HG02840 (cell line): ENCODE results near the gene SLIT3.

Experiments
- ATAC-seq: cut with Tn5 transposase; IDR thresholded peaks from one replicate; pipeline ENCODE4 v1.9.1; 2021; ENCODE audit warnings: mild to moderate bottlenecking, moderate library complexity, moderate number of reproducible peaks; ENCODE audit not compliant: unreplicated experiment, low FRiP score

Gene SLIT3

DNA sequence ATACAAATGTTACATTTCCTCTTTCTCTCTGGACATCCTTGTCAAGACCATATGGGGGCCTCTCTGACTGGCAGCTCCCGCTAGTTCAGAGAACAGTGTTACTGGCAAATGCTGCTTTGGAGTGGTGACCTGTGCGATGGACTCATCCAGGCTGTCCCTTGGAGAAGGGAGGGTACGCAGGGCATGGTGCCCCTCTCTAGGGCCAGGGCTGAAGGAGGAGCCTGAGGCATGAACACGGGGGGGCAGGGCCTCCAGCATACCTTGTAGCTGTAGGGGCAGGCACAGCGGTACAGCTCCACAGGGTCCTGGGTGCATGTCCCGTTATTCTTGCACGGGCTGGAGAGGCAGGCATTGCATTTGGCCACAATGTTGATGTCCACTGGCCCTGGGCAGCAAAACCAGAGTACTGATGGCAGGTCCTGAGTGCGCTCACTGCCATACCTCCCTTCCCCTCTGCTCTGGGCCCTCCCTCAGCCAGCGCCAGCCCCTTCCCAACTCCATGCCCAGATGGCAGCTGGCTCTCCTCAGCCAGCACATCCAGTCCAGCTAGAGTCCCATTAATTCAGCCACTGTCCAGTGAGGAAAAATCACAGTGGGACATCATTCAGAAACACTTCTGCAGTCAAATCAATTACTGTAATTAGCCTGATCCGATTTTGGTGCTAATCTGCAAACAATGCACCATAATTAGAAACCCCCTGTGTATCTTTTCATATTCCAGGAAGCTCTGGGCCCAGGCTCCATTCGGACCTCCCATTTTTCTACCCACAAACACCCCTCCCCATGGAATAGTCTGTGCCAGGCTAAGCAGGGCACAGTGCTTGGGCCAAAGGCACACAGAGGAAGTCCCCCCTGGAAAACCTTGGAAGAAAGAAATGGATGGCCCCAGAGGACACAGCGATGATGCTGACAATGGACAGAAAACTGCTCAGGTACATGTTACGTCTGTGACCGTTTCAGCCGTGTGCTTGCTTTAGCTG lies 592.9 kb downstream of the SLIT3 start:
- no peak for ATAC-seq

DNA sequence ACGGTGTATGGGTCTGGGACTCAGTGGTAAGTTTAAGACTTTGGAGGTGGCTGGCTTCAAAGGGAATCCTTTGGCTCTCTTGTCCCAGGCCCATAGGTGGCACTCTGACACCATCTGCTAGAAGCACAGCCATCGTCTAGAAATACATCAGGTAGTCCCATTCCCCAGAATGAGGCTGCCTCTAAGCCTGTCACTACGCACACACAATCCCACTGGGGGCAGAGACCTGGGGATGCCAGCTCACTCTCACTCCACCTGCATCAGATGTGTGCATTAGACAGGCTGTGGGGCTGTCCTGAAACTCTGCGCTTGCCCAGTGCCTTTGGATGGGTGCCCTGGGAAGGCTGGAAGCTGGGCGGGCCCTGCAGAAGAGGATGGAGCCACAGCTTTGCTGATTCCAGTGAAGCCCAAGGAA lies 594.3 kb downstream of the SLIT3 start:
- no peak for ATAC-seq

DNA sequence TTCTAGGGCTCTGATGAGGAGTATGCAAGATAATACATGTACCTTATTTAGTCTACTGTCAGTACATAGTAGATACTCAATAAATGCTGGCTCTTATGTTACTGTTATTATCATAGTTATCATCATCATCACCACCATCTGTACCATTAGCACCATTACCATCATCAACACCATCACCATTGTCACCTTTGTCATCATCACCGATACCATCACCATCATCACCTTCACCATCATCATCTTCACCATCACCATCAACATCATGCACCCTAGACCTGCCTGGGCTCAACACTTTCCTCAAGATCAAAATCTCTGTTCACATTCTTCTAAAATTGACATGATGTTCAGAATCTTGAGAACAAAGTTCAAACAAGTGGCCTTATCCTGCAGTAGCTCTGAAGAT lies 595.6 kb downstream of the SLIT3 start:
- no peak for ATAC-seq

DNA sequence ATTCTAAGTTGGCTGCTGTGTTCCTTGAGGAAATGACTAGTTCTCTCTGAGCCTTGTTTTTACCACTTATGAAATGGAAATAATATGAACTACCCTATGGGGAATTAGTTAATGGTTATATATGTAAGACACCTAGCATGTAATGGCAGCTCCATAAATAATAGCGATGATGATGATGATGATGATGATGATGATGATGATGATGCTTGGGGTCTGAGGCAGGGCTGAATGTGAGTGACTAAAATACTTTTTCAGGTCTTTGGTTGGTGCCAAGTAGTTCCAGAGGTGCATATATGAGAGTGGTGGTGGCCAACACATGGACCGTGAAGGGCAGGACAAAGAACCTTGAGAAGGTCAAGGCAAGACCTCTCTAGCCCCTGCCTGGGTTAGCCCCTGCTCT lies 598.4 kb downstream of the SLIT3 start:
- no peak for ATAC-seq

DNA sequence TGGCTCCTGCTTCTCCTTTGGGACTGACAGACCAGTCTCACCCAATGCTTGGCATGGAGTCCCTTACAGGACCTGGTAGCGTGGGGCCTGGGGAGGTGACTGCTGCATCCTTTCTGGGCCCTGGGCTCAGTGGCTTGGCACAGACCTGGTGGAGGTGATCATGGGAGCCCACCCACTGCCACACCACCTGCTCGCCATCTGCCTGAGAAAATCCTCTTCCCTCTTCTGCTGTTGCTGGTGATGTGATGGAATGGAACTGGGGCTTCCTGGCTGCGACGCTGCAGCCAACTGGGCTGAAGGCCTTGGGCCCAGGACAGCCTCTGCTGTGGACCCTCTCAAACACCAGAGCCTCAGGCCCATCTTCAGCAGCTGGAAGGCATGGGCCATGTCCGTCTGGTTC lies 599.3 kb downstream of the SLIT3 start:
- ATAC-seq = no peak

DNA sequence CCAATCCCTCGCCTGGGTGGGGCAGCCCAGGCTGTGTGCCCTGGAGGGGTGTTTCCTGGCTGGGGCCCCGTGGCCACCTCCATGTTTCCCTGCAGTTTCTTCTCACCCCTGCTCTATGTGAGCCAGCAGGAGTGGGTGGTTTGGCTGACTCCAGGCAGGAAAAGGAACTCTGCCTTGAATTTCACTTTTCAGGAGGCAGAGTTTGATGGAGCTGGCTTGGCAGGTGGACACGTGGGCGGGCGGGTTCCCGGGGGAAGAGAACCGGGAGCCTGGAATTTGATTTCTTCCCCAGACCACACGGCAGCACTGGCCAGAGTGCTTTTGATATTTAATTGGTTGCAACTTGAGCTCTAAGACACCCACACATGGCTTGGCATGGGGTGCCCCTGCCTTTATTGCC lies 601.9 kb downstream of the SLIT3 start:
- ATAC-seq = no peak

DNA sequence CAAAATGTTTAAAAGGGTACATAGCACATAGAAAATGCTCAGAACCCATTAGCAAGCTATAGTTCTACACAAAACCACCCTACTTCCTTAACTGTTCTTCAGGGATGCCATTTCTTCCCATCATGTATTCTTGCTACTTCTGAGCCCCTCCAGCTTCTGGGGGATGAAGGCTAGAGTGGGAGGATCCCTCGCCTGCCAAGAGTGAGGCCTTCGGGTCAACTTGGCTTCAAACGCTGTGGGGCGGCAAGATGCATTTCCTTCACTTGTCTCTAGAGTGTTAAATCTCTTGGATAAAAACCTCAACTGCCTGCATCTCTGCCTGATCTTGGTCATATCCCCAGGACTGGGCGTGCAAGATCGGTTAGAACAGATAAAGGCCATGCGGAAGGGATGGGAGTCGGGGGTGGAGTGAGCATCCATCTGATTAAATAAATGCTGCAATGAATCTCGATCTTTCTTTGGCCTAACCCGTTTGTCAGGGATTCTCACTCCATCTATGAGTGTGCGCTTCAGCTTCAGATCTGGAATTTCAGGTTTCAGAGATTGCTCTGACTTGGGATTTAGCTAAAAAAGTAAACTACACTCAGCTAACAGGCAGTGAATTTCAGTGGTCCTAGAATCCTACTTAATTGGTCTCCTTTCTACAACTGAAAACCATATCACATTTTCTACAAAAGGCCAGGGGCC lies 603.8 kb downstream of the SLIT3 start:
- no peak for ATAC-seq

DNA sequence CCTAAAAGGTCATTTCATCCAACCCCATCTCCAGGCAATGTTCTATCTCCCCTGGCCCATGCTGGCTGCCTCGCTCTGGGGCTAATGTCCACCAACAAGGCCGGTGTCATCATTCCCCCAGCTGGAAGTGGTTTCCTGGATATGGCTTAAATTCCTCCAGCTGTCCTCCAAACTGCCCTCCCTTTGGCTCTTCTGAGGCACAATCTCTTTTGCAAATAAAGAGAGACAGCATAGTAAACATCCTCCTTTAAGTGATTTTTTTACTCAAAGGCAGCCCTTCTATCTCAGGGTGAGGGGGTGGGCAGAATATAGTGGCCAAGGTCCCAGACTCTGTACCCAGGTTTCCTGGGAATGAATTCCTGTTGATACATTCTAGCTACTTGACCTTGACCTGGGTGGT lies 604.3 kb downstream of the SLIT3 start:
- no peak for ATAC-seq

DNA sequence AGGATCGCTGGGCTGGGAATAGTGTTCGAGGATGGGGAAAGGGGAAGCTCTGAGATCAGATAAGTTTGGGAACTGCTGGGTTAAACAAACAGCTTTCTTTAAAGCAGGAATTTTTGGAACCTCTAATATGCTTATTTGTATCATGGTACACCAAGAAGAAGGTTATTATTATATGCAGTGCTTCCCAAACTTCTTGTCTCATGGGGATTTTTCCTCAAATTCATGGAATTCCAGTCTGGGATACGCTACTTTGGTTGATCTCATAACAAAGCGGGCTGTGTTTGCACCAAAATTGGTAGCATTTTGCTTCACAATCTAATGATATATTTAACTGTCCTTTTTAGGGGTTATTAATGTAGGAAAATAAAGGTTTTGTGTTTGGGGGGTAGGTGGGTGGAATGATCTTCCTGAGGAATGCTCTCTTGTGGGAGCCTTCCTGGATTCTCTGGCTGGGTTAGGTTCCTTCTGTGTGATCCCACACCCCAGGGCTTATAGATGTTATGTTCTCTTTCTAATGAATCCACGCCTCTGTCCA lies 605.6 kb downstream of the SLIT3 start:
- no peak for ATAC-seq

DNA sequence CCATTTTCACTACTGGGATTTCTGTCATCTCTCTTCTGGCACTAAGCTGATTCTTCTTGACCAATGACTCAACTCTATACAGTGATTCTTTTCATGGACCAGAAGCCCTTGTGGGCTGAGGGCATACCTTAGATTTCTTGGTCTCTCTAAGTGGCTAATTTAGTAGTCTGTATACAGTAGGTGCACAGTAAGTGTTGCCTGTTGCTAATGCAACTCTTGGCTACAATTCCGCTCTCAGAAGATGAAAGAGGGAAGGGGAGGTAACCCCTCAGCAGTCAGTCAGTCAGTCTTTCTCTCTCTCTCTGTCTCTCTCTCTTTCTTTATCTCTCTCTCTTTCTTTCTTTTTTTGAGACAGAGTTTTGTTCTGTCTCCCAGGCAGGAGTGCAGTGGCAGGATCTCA lies 606.6 kb downstream of the SLIT3 start:
- no peak for ATAC-seq

DNA sequence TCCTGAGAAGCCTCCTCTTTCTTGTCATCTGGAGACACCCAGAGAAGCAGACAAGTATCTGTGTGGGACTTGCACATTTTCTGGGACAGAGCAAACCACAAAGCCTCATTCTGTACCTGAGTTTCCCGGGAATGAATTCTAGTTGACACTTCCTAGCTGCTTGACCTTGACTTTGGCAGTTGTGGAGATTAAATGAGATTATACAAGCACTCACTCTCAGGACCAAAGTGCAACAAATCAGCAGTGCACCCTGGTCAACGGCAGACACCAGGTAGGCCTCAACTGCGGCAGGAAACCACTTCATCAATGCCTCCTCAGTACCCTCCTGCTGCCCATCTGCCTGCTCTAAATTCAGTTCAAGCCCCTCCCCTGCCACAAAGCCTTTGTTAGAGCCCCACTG lies 607.1 kb downstream of the SLIT3 start:
- no peak for ATAC-seq

DNA sequence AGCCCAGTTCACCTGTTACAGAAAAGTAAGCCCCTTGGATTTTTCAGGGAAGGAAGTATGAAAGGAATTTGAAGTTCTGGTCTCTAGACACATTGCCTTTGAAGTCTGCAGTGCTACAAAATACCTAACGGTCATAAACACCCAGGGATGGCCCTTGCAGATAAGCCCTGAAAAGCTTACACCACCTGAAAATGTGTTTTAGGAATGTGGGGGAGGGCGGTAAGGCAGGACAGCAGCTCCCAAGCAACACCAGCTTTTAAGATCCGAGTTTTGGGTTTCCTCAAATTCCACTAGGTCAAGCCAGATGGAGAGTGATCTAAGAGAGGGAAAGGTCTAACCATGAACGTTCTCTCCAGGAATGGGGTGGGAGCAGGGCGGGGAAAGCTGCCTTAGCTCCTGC lies 607.6 kb downstream of the SLIT3 start:
- ATAC-seq = no peak

DNA sequence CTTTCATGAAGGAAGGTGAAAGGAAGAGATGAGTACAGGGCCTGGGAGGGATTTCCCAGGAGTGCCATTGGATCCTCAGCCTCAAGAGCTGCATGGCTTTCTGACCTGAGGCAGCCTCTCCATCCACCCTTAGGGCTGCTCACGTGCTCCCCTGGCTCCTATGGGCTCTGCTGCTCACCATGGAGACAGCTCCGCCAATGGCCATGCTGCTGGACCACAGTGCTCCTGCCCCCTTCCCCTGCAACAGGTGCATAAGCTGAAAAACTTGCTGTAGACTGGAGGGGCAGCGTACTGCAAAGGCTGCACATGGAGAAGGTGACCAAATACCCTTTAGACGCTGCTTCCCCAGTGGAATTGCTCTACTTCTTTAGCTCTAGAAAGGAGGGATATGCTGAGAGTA lies 609.0 kb downstream of the SLIT3 start:
- no peak for ATAC-seq

DNA sequence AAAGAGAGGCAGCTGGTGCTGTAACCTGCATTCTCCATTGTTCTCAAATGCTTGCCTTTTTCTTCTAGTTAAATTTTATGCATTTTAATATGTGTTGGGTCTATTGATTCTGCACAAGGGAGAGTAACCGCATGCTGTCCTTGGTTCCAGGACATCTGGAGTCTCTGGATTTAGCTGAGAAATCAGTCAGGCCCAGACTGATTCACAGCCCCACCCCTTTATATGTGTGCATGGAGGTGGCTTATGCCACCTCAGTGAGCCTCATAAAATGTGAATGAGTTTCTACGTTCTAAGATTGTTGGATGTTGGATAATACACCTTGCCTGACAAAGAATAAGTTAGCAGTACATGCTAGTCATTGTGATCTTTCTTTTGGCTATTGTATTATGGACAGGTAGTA lies 611.7 kb downstream of the SLIT3 start:
- ATAC-seq = no peak

DNA sequence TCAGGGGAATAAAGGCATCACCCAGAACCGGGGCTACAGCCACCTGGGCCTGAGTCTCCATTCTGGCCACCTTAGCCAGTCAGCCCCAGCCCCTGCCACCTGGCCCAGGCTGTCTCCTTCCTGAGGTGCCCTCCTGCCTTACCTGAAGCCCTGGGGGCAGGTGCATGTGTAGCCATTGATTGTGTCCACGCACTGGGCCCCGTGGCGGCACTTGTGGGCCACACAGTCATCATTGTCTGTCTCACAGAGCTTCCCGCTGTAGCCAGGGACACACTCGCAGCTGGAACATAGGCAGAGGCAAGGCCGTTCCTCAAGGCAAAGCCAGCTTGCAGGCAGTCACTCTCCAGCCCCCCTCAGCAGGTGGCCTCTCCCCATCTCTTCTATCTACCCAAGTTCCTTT lies 614.1 kb downstream of the SLIT3 start:
- ATAC-seq = no peak

DNA sequence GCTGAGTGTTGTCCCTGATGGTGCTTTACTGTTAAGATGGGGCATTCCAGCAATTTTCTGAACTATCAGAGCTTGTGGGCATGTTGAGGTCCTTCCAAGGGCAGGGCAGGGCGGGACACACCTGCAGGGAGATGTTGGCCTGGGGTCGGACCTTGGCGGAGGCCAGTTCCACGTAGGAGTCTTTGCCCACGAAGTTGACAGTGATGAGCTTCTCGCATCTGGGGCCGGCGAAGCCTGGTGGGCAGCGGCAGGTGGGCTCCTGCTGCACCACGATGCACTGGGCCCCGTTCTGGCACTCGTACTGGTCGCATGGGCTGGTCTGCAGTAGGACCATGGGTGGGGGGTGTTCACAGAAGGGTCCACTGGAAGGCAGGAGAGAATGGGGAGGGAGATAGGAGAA lies 615.4 kb downstream of the SLIT3 start:
- ATAC-seq = no peak

DNA sequence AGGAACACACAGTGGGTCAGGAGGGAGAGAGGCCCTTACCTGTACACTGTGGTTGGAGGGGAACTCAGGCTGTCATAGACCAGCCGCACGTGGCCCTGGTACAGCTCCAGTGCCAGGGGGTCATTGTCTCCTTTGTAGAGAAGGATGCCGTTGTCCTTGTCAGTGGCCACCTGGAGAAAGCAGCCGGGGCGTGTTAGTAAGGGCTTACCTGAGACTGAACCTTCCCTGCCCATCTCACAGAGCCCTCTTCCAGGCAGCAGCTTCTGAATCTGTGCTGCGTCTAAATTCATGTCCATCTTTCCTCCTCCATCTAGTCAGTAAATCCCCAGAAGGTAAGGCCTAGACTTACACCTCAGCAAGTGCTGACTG lies 617.0 kb downstream of the SLIT3 start:
- no peak for ATAC-seq

DNA sequence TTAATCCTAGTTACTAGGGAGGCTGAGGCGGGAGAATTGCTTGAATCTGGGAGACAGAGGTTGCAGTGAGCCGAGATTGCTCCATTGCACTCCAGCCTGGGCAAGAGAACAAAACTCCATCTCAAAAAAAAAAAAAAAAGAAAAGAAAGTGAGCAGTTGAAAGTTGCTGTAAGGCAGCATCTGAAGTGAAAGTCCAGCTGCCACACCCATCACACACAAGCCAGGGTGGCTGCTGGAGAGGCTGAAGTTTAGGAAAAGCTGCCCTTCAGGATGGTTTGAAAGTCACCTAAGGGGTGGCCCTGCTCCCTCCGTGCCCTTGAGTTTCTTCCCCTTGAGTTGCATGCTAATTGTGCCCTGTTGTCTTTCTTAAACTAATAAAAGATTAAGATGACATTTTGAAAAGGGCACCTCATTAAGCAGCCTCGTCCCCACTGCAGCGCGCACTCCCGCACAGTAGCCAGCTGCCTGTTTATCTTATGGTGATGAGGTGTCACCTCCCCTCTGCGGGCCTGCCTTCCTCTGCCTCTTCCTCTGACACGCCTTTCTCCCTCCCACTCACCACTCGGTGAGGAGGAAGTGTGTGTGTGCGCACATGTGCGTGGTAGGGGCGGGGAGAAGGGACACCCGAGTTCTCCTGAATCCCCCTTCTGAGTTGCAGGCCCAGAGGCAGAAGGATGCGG lies 617.6 kb downstream of the SLIT3 start:
- ATAC-seq = no peak

DNA sequence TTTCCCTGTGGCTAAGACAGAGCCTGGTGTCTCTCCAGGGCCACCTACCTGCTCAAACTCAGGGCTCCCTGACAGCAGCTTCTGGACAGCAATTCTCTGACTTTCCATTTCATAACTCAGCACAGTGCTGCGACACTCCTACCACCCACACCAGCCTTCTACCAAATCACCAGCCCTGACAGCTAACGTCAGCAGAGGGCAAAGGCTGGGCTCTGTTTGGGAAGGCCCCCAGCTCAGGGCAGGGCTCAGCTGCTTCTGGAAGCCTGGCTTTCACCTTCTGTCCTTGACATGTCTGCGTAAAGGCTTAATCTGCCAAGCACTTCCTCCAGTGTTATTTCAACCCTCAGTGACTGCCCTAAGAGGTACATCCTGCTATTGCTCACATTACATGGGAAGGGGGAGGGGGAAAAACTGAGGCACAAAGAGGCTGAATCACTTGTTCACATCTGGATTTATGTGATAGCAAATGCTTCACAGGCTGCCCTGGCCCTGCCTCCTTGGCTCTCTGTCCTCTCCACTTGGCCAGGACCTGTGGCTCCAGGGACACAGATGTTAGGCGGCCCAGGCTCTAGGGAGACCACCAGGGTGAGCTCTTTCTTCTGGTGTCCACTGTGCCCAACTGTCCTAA lies 619.3 kb downstream of the SLIT3 start:
- ATAC-seq = no peak

DNA sequence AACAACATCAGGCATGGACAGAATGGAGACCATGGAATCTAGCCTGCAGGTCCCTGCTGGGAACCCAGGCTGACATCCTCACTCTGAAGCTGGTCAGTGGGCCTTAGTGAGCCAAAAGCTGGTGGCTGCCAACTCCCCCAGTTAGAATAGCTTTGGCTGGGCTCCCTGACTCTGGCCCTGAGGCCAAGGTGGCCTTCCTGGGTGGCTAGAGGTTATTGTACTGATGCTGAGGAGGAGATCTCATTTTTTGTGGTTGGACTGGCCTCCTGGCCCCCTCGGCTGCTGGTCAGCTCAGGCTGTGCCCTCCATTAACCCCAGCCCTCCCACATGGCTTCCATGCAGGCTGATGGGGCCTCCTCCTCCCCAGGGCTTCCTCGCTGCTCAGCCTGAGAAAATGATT lies 620.5 kb downstream of the SLIT3 start:
- no peak for ATAC-seq

DNA sequence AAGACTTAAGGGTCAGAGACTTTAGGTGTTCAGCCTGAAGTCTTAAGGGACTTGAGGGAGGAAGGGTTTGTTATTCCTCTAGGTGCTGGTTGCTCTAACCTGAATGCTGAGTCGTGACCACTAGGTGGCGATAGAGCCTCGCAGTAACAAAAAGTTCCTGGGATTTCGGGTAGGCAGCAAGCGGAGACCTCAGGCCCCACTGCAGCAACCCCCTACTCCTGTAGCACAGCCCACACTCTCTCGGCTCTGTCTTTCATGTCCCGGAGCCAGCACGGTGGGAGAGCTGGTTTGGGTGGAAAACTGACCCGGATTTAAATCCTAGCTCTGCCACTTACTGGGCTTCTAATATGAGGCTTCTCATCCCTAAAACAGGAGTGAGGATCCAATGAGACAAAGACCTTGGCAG lies 621.4 kb downstream of the SLIT3 start:
- ATAC-seq = no peak
